ENCODE results near the gene MYO1E.

GRCh38 chr15:59124261-59124660, 248.4 kb downstream of the MYO1E start:
- TF ChIP-seq CTCF (IDR thresholded peaks at IDR 0.05): no peak
- no peak for TF ChIP-seq ZFX (IDR thresholded peaks at IDR 0.05; ENCODE audit: borderline replicate concordance)
